B cell (primary cell): ENCODE data around the gene PGP. TPM values are rescaled to one million over a fixed set of nuclear protein-coding genes. Genes with fewer than 3 reads are reported as not detected.

Source experiments
- ATAC-seq: fragments of 200-7000 bp; cut with Tn5 transposase; one replicate; pipeline ENCODE4 v1.10.0; 2021; ENCODE audit warnings: low read depth, mild to moderate bottlenecking, moderate number of reproducible peaks, moderate library complexity
- CTCF ChIA-PET: fragments of 350-600 bp; sonication (Branson Sonifier 250); formaldehyde crosslinking; loops from one replicate; lab custom pipeline; 2021; ENCODE audit warnings: antibody characterized with exemption, inconsistent platforms; lab: Charles Lee
- POLR2A ChIA-PET: fragments of 350-600 bp; sonication (Branson Sonifier 250); formaldehyde crosslinking; loops from one replicate; lab custom pipeline; 2021; ENCODE audit warnings: antibody characterized with exemption; lab: Charles Lee
- DNase-seq: peaks from one replicate; pipeline ENCODE4 v3.0.0; 2013
- H2AFZ ChIP-seq: 2 replicates; pipeline ENCODE4 v1.6.1; 2012; ENCODE audit warnings: mild to moderate bottlenecking, low read depth, low read length; ENCODE audit not compliant: insufficient read depth, poor library complexity, severe bottlenecking
- H3K27ac ChIP-seq, 2 donors: 1 replicate in 1 of 2; 2 replicates in 1 of 2; pipeline ENCODE4 v1.5.1; 2012 to 2013; ENCODE audit warnings: low read length in 2 of 2, mild to moderate bottlenecking in 2 of 2, moderate library complexity in 1 of 2
- H3K27me3 ChIP-seq, 4 experiments: fragments of 200-600 bp in 1 of 4; sonication (generic) in 1 of 4; replicated peaks in 1 of 4; 1 replicate in 2 of 4; 2 replicates in 2 of 4; pipeline versions ENCODE4 v1.6.1 to v1.7.0; 2013 to 2016; ENCODE audit warnings: low read length in 3 of 4, mild to moderate bottlenecking in 2 of 4, mixed read lengths in 1 of 4, moderate library complexity in 1 of 4; ENCODE audit not compliant: insufficient read depth in 4 of 4, control insufficient read depth in 3 of 4; ENCODE audit errors: control extremely low read depth in 1 of 4
- H3K36me3 ChIP-seq, 2 experiments: replicated peaks in 1 of 2; 1 replicate in 1 of 2; 2 replicates in 1 of 2; pipeline versions ENCODE4 v1.6.1 to v1.7.1; 2013; ENCODE audit warnings: low read length in 1 of 2; ENCODE audit not compliant: insufficient read depth in 2 of 2, control insufficient read depth in 1 of 2; ENCODE audit errors: control extremely low read depth in 1 of 2, extremely low read depth in 1 of 2
- H3K4me1 ChIP-seq, 2 donors: fragments of 200-600 bp in 1 of 2; sonication (generic) in 1 of 2; 1 replicate in 1 of 2; 2 replicates in 1 of 2; pipeline versions ENCODE4 v1.5.1 to v1.6.1; 2013 to 2017; ENCODE audit warnings: low read length in 2 of 2; ENCODE audit not compliant: control insufficient read depth in 2 of 2, insufficient read depth in 2 of 2
- H3K4me2 ChIP-seq: replicated peaks from 2 replicates; pipeline ENCODE3; 2012; ENCODE audit warnings: mild to moderate bottlenecking, low read depth, low read length; ENCODE audit not compliant: poor library complexity, severe bottlenecking
- H3K4me3 ChIP-seq, 5 experiments: fragments of 200-600 bp in 1 of 5; sonication (generic) in 1 of 5; 1 replicate in 3 of 5; 2 replicates in 2 of 5; pipeline versions ENCODE4 v1.5.1 to v1.7.0; 2011 to 2016; ENCODE audit warnings: low read length in 4 of 5, mild to moderate bottlenecking in 4 of 5, low read depth in 2 of 5, control low read depth in 1 of 5, moderate library complexity in 1 of 5; ENCODE audit not compliant: insufficient read depth in 1 of 5; ENCODE audit errors: control extremely low read depth in 1 of 5, extremely low read depth in 1 of 5
- H3K79me2 ChIP-seq: fragments of 200-600 bp; sonication (generic); one replicate; pipeline ENCODE4 v1.6.0; 2016; ENCODE audit warnings: low read length; ENCODE audit not compliant: control insufficient read depth, insufficient read depth
- H3K9ac ChIP-seq: fragments of 200-600 bp; sonication (generic); 2 replicates; pipeline ENCODE4 v1.6.1; 2017; ENCODE audit warnings: mild to moderate bottlenecking, low read length, moderate library complexity
- H3K9me3 ChIP-seq, 3 donors: one replicate each; pipeline versions ENCODE4 v1.6.1 to v1.7.1; 2013; ENCODE audit warnings: low read length in 2 of 3; ENCODE audit not compliant: control insufficient read depth in 2 of 3, insufficient read depth in 1 of 3; ENCODE audit errors: control extremely low read depth in 1 of 3
- H4K20me1 ChIP-seq: 2 replicates; pipeline ENCODE4 v1.6.0; 2012; ENCODE audit warnings: mild to moderate bottlenecking, low read length; ENCODE audit not compliant: insufficient read depth, control insufficient read depth, poor library complexity, severe bottlenecking
- H3K27ac Mint-ChIP-seq: one replicate; pipeline ENCODE4 v1.8.0; 2021; ENCODE audit warnings: mixed read lengths
- H3K27me3 Mint-ChIP-seq: one replicate; pipeline ENCODE4 v1.8.0; 2021; ENCODE audit warnings: mixed read lengths
- H3K4me1 Mint-ChIP-seq: one replicate; pipeline ENCODE4 v1.8.0; 2021; ENCODE audit warnings: mixed read lengths
- H3K4me3 Mint-ChIP-seq: one replicate; pipeline ENCODE4 v1.8.0; 2021; ENCODE audit warnings: mixed read lengths
- H3K9me3 Mint-ChIP-seq: one replicate; pipeline ENCODE4 v1.8.0; 2022; ENCODE audit warnings: mixed read lengths; ENCODE audit not compliant: insufficient read depth
- EZH2 ChIP-seq: IDR thresholded peaks from 2 replicates; pipeline ENCODE4 v1.6.1; 2012; ENCODE audit warnings: borderline replicate concordance, low read depth, mild to moderate bottlenecking, moderate library complexity, low read length; ENCODE audit not compliant: insufficient read depth, poor library complexity, severe bottlenecking
- WGBS: methylation state at CpG from one replicate; pipeline ENCODE4 v1.1.5; 2013; ENCODE audit warnings: missing lambda C conversion rate; ENCODE audit not compliant: insufficient coverage; 5-methylcytosine and 5-hydroxymethylcytosine counted together
- intact Hi-C: fragments of 100-400 bp; cut with micrococcal nuclease; formaldehyde crosslinking; loops from one replicate; pipeline ENCODE4 v1.10.0; 2022
- polyA plus RNA-seq: library from polyadenylated mRNA; depleted of rRNA; stranded (reverse); fragments of >200 nt; gene quantifications from 2 replicates; pipeline ENCODE4 v1.2.3, GENCODE V29; 2012
- total RNA-seq, 2 donors: library from RNA; stranded (reverse); fragments of 120-200 nt in 1 of 2; gene quantifications; 1 replicate in 1 of 2; 2 replicates in 1 of 2; pipeline versions ENCODE4 v1.2.3 to v1.2.4, GENCODE V29; 2013 to 2022
- TF ChIP-seq, protein P1 (sequence below): fragments of 200-600 bp; IDR thresholded peaks from one replicate; pipeline ENCODE4 v1.8.0; 2022; ENCODE audit warnings: antibody characterized with exemption, mild to moderate bottlenecking

PGP gene
- total and polyA plus RNA-seq, 2 donors (not counting 1 experiment from before 2014, with no cell fraction given), result 15.4 to 16.5 TPM

DNA sequence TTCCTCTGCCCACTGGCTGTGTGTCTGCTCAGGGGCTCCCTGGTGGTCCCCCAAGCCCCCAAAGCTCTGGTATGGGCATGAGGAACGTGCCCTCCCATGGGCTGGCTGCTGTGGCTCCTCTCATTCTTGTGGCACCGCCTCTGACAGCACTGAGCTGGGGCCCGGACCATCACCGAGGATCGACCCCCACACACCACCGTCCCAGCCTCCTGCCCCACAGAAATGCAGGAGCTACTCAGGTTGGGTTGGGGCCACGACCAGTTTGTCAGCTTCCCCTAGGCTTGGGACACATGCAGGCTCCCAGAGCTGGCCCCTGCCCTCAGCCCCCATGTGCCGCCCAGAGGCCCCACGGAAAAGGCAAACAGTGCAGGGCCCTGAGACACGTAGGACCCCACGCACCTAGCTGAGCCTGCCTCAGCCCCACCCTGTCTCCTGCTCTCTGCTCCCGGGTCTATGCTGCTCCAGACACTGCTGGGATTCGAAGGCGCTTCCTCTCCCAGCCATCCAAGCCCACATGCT, 15.0 kb downstream of the PGP start:
- POLR2A ChIA-PET, result no interaction called here
- H3K79me2 ChIP-seq, result no peaks in the 10 kb centered on the region
- H3K9me3 ChIP-seq, result peaks cover 0 to 6% (median 0%) of the 10 kb centered on the region in 3 donors
- H3K27me3 Mint-ChIP-seq, result peaks cover 26% of the 10 kb centered on the region
- H3K27ac ChIP-seq, result no peak overlapping the region
- peaks cover 15 to 22% of the 10 kb centered on the region in 2 donors for H3K4me1 ChIP-seq
- no peaks in the 10 kb centered on the region for H3K36me3 ChIP-seq
- no peak overlapping the region for H3K4me3 Mint-ChIP-seq
- intact Hi-C loops, result loop anchor here (10.0 kb wide), 2 partner anchors 145 to 405 kb away; partner anchors contain the start of gene ABCA3
- no peak overlapping the region for H3K4me2 ChIP-seq
- CTCF ChIA-PET, result interaction anchor here (1.0 kb wide), 1 partner anchor 287 kb away, joined by 3 read pairs; no protein-coding TSS in a partner anchor
- WGBS, result 86% methylated on average over 11 of the region's 14 CpGs
- peaks cover 14% of the 10 kb centered on the region for H3K4me1 Mint-ChIP-seq
- H3K9me3 Mint-ChIP-seq, result no peaks in the 10 kb centered on the region
- H3K4me3 ChIP-seq, result no peak overlapping the region
- no peak for DNase-seq
- no peak overlapping the region for H3K27ac Mint-ChIP-seq
- no peaks in the 10 kb centered on the region for H4K20me1 ChIP-seq
- H3K9ac ChIP-seq, result no peak overlapping the region
- no peak overlapping the region for H2AFZ ChIP-seq
- no peak for TF ChIP-seq EZH2
- TF ChIP-seq, protein P1, sequence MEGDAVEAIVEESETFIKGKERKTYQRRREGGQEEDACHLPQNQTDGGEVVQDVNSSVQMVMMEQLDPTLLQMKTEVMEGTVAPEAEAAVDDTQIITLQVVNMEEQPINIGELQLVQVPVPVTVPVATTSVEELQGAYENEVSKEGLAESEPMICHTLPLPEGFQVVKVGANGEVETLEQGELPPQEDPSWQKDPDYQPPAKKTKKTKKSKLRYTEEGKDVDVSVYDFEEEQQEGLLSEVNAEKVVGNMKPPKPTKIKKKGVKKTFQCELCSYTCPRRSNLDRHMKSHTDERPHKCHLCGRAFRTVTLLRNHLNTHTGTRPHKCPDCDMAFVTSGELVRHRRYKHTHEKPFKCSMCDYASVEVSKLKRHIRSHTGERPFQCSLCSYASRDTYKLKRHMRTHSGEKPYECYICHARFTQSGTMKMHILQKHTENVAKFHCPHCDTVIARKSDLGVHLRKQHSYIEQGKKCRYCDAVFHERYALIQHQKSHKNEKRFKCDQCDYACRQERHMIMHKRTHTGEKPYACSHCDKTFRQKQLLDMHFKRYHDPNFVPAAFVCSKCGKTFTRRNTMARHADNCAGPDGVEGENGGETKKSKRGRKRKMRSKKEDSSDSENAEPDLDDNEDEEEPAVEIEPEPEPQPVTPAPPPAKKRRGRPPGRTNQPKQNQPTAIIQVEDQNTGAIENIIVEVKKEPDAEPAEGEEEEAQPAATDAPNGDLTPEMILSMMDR, result no peak
- peaks cover 0 to 36% (median 16%) of the 10 kb centered on the region in 4 experiments for H3K27me3 ChIP-seq
- ATAC-seq, result no peak

DNA sequence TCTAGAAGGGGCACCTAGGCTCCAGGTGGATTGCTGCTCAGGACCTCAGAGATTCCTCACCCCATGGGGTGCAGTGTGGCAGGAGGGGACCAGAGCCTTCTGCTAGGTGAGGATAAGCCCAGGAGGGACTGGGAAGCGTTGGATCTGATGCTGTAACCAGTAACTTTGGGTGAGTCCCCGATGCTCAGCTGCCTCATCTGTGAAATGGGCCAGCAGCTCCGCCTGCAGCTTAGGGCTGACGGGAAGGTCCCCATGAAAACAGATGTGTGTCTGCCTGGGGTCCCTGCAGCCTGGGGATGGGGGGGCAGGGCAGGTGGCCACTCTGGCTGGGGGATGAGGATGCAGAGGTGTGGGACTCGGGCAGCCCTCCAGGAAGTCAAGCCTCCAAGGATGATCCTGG, 15.5 kb downstream of the PGP start:
- Histone ChIP-seq H3K9ac (no peak overlapping the region), H3K4me3 (no peak overlapping the region), H2AFZ (no peak overlapping the region), H3K27me3 (peaks cover 0 to 42% (median 19%) of the 10 kb centered on the region in 4 experiments), H3K4me2 (no peak overlapping the region), H3K4me1 (peaks cover 12 to 22% of the 10 kb centered on the region in 2 donors), H3K9me3 (peaks cover 0 to 6% (median 0%) of the 10 kb centered on the region in 3 donors), H4K20me1 (no peaks in the 10 kb centered on the region), H3K36me3 (no peaks in the 10 kb centered on the region), H3K79me2 (no peaks in the 10 kb centered on the region), H3K27ac (no peak overlapping the region)
- Mint-ChIP-seq H3K27me3 (peaks cover 27% of the 10 kb centered on the region), H3K9me3 (no peaks in the 10 kb centered on the region), H3K27ac (no peak overlapping the region), H3K4me1 (peaks cover 10% of the 10 kb centered on the region), H3K4me3 (no peak overlapping the region)
- DNase-seq (no peak), ATAC-seq (no peak)
- intact Hi-C loops, result loop anchor here (10.0 kb wide), 2 partner anchors 146 to 406 kb away; partner anchors contain the start of gene ABCA3
- CTCF ChIA-PET, result no interaction called here
- 90% methylated on average over 5 of the region's 5 CpGs for WGBS
- POLR2A ChIA-PET, result no interaction called here
- no peak for TF ChIP-seq EZH2
- TF ChIP-seq, protein P1, result no peak
